BLaER1 (cell line): ENCODE measurements around the gene LIN28B.

Experiments
- H3K27ac ChIP-seq: shearing (Covaris generic); formaldehyde crosslinking; 2 replicates; pipeline ENCODE4 v1.8.1; 2022
- H3K27me3 ChIP-seq: shearing (Covaris generic); formaldehyde crosslinking; 2 replicates; pipeline ENCODE4 v1.8.1; 2022
- H3K36me3 ChIP-seq: shearing (Covaris generic); formaldehyde crosslinking; 2 replicates; pipeline ENCODE4 v1.8.1; 2022
- H3K4me1 ChIP-seq: shearing (Covaris generic); formaldehyde crosslinking; 2 replicates; pipeline ENCODE4 v1.8.1; 2022
- H3K4me2 ChIP-seq: shearing (Covaris generic); formaldehyde crosslinking; 2 replicates; pipeline ENCODE4 v1.8.1; 2022
- H3K4me3 ChIP-seq: shearing (Covaris generic); formaldehyde crosslinking; 2 replicates; pipeline ENCODE4 v1.8.1; 2022
- H3K9ac ChIP-seq: shearing (Covaris generic); formaldehyde crosslinking; 2 replicates; pipeline ENCODE4 v1.8.1; 2022
- H3K9me3 ChIP-seq: shearing (Covaris generic); formaldehyde crosslinking; 2 replicates; pipeline ENCODE4 v1.8.1; 2022
- H4K20me1 ChIP-seq: shearing (Covaris generic); formaldehyde crosslinking; 2 replicates; pipeline ENCODE4 v1.8.1; 2022
- Cebpa-rat ChIP-seq: shearing (Covaris generic); IDR thresholded peaks from 2 replicates; pipeline ENCODE4 v1.8.1; 2022

LIN28B gene

GRCh38 chr6:104956731-104957294, at the start of gene LIN28B:
Gene LIN28B, plus strand, starts transcription at chr6:104957107. Its CDS starts 144 bp downstream, at chr6:104957251.
- no peaks in the 10 kb centered on the region for H3K4me1 ChIP-seq
- no peak within 1 kb of the TSS for H3K4me2 ChIP-seq
- H3K36me3 ChIP-seq: no peaks in the 10 kb centered on the region
- H3K4me3 ChIP-seq: no peak within 1 kb of the TSS
- no peak for TF ChIP-seq Cebpa-rat
- no peaks in the 10 kb centered on the region for H3K27me3 ChIP-seq
- no peak within 1 kb of the TSS for H3K9ac ChIP-seq
- no peak within 1 kb of the TSS for H3K27ac ChIP-seq
- peaks cover 5% of the 10 kb centered on the region; the same call in 1 of the 2 replicates for H3K9me3 ChIP-seq
- no peaks in the 10 kb centered on the region for H4K20me1 ChIP-seq

GRCh38 chr6:104908031-104908887, 48.6 kb upstream of the LIN28B start:
- Histone ChIP-seq H4K20me1 (no peaks in the 10 kb centered on the region), H3K4me2 (no peak overlapping the region), H3K27ac (no peak overlapping the region), H3K9ac (no peak overlapping the region), H3K9me3 (no peaks in the 10 kb centered on the region), H3K4me3 (no peak overlapping the region), H3K27me3 (no peaks in the 10 kb centered on the region), H3K36me3 (no peaks in the 10 kb centered on the region), H3K4me1 (no peaks in the 10 kb centered on the region)
- TF ChIP-seq Cebpa-rat: no peak

- no peaks in the 10 kb centered on the region for H4K20me1 ChIP-seq
- H3K36me3 ChIP-seq: no peaks in the 10 kb centered on the region
- no peak overlapping the region for H3K9ac ChIP-seq
- no peak overlapping the region for H3K27ac ChIP-seq
- no peak overlapping the region for H3K4me2 ChIP-seq
- H3K4me1 ChIP-seq: no peaks in the 10 kb centered on the region
- H3K9me3 ChIP-seq: no peaks in the 10 kb centered on the region
- TF ChIP-seq Cebpa-rat: no peak
- H3K27me3 ChIP-seq: no peaks in the 10 kb centered on the region
- H3K4me3 ChIP-seq: no peak overlapping the region
Measured at GRCh38 chr6:104908888-104909525, 47.9 kb upstream of the LIN28B start.

- Histone ChIP-seq H3K36me3 (no peaks in the 10 kb centered on the region), H3K4me1 (no peaks in the 10 kb centered on the region), H3K27me3 (no peaks in the 10 kb centered on the region), H3K9me3 (no peaks in the 10 kb centered on the region), H3K4me2 (no peak overlapping the region), H3K4me3 (no peak overlapping the region), H3K27ac (no peak overlapping the region), H3K9ac (no peak overlapping the region), H4K20me1 (no peaks in the 10 kb centered on the region)
- no peak for TF ChIP-seq Cebpa-rat
Measured at GRCh38 chr6:104921896-104922295, 35.0 kb upstream of the LIN28B start.

GRCh38 chr6:104928141-104928540, 28.8 kb upstream of the LIN28B start:
- Histone ChIP-seq H3K27ac (no peak overlapping the region), H3K4me3 (no peak overlapping the region), H3K4me1 (no peaks in the 10 kb centered on the region), H3K9ac (no peak overlapping the region), H4K20me1 (no peaks in the 10 kb centered on the region), H3K4me2 (no peak overlapping the region), H3K27me3 (no peaks in the 10 kb centered on the region), H3K36me3 (no peaks in the 10 kb centered on the region), H3K9me3 (no peaks in the 10 kb centered on the region)
- no peak for TF ChIP-seq Cebpa-rat

GRCh38 chr6:104929353-104929752, 27.6 kb upstream of the LIN28B start:
- Histone ChIP-seq H3K9me3 (no peaks in the 10 kb centered on the region), H3K36me3 (no peaks in the 10 kb centered on the region), H4K20me1 (no peaks in the 10 kb centered on the region), H3K4me1 (no peaks in the 10 kb centered on the region), H3K27ac (no peak overlapping the region), H3K9ac (no peak overlapping the region), H3K4me2 (no peak overlapping the region), H3K4me3 (no peak overlapping the region), H3K27me3 (no peaks in the 10 kb centered on the region)
- no peak for TF ChIP-seq Cebpa-rat

- Histone ChIP-seq H3K9me3 (no peaks in the 10 kb centered on the region), H3K4me3 (no peak overlapping the region), H3K27me3 (no peaks in the 10 kb centered on the region), H3K4me2 (no peak overlapping the region), H3K4me1 (no peaks in the 10 kb centered on the region), H4K20me1 (no peaks in the 10 kb centered on the region), H3K27ac (no peak overlapping the region), H3K36me3 (no peaks in the 10 kb centered on the region), H3K9ac (no peak overlapping the region)
- no peak for TF ChIP-seq Cebpa-rat
Measured at GRCh38 chr6:104930939-104931338, 26.0 kb upstream of the LIN28B start.

- Histone ChIP-seq H3K27ac (no peak overlapping the region), H3K4me1 (no peaks in the 10 kb centered on the region), H3K27me3 (no peaks in the 10 kb centered on the region), H3K9me3 (peaks cover 23% of the 10 kb centered on the region), H3K4me2 (no peak overlapping the region), H3K36me3 (no peaks in the 10 kb centered on the region), H3K9ac (no peak overlapping the region), H4K20me1 (no peaks in the 10 kb centered on the region), H3K4me3 (no peak overlapping the region)
- TF ChIP-seq Cebpa-rat: no peak
Measured at GRCh38 chr6:104936766-104937535, 20.0 kb upstream of the LIN28B start.

GRCh38 chr6:104940238-104940892, 16.5 kb upstream of the LIN28B start:
- no peak overlapping the region for H3K27ac ChIP-seq
- TF ChIP-seq Cebpa-rat: no peak
- H3K36me3 ChIP-seq: no peaks in the 10 kb centered on the region
- H3K9ac ChIP-seq: no peak overlapping the region
- no peaks in the 10 kb centered on the region for H4K20me1 ChIP-seq
- H3K27me3 ChIP-seq: no peaks in the 10 kb centered on the region
- no peaks in the 10 kb centered on the region for H3K4me1 ChIP-seq
- H3K4me2 ChIP-seq: no peak overlapping the region
- H3K4me3 ChIP-seq: no peak overlapping the region
- peaks cover 23% of the 10 kb centered on the region for H3K9me3 ChIP-seq
